Stimulated activated CD8-positive, alpha-beta memory T cell treated with anti-CD3 and anti-CD28 coated beads, Interleukin-7, amount 100 ng/mL, for 4 hours (primary cell): Measurements from ENCODE around the gene MAML2.
"Not testable (repeated sequence)": the region's sequence is repeated elsewhere in the genome, so short reads cannot be mapped to it uniquely, and the experiment has no call there.

ENCODE experiments used
- DNase-seq, 2 donors: peaks; one replicate each; pipeline ENCODE4 v3.0.0-alpha.2; 2020; ENCODE audit warnings: low read depth in 2 of 2

MAML2 gene

DNA sequence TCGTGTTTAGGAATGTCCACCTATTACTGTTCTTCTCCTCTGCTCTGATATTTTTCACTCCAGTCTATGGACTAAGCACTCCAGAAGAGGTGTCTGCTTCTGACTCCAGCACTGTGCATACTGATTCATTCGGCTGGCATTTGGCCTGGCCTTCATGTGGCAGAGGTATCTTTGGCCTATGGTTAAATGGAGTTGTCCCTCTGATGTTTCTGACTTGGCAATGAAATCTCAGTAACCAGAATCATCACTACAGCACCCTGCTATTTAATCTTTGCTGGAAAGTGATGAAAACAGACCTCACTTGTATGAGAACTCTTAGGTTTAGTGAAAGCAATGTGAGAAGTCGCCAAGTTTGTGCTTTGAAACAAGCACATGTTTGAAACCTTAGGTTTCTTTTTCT lies 155.2 kb downstream of the MAML2 start:
- no peak for DNase-seq

- no peak for DNase-seq
Observed at GRCh38 chr11:96186806-96187205, 156.2 kb downstream of the MAML2 start.

DNA sequence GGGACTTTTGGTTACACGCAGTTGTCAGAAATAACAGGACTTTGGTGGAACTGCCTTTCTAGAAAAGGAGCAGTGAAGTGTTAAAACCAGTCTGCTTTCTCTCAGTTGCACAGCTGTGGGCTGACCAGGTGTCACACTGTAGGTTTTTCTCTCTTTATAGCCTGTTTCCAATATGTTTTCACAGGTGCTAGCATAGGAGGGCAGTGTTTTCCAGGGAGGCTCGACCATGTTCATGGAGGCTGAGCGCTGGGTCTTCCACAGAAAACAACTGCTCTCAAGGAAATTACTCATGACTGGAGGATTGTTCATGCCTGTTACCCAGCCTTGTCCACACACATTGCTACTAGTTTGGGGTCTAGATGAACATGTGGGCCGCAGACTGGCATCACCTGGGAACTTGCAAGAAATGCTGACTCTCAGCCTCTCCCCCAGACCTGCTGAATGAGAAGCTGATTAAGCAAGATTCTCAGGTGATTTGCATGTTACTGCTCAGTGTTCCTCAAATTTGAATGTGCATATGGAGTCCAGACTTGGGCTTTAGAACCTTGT lies 157.7 kb downstream of the MAML2 start:
- no peak for DNase-seq

DNA sequence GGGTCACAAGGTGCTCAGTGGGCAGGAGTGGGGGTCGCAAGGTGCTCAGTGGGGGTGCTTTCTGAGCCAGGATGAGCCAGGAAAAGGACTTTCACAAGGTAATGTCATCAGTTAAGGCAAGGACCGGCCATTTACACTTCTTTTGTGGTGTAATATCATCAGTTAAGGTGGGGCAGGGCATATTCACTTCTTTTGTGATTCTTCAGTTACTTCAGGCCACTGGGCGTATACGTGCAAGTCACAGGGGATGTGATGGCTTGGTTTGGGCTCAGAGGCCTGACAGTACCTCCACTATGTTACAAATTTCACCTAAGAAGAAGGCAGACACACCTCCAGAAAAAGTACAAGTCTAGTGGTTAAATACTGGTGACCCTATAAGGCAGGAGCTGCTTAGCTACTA lies 162.1 kb downstream of the MAML2 start:
- not testable (repeated sequence) for DNase-seq

DNA sequence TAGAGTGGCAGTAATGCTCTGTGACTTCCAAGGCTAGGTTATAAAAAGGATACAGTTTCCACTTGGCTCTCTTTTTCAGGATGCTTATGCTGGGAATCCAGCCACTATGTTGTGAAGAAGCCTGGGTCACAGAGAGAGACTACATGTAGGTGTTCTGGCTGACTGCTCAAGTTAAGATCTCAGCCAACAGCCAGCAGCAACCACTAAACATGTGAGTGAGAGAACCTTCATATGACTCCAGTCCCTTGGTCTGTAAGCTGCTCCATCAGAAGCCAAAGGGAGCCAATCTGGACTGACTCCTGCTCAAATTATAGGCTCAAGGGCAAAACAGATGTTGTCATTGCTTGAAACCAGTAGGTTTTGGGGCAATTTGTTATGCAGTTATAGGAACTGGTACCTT lies 162.7 kb downstream of the MAML2 start:
- DNase-seq: no peak

- DNase-seq: no peak
Observed at GRCh38 chr11:96179905-96180304, 163.1 kb downstream of the MAML2 start.

DNA sequence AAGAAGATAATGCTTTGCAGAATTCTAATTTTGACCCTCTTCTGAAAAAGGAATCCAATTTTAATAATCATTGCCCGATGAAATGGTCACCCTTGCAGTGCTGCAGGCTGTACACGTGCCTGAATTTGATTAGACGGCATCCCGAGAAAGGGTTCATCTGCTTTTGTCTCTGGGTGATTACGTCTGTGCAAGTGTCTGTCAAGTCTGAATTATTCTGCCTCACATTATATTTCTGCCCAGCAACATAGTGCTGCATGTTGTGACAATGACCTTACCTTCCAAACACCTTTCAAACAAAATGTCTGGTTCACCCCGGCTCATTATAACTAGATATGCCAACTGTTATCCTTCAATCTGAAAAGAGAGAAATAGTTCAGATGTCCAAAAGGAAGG lies 164.1 kb downstream of the MAML2 start:
- no peak for DNase-seq

- DNase-seq: no peak
Observed at GRCh38 chr11:96178049-96178886, 164.7 kb downstream of the MAML2 start.

DNA sequence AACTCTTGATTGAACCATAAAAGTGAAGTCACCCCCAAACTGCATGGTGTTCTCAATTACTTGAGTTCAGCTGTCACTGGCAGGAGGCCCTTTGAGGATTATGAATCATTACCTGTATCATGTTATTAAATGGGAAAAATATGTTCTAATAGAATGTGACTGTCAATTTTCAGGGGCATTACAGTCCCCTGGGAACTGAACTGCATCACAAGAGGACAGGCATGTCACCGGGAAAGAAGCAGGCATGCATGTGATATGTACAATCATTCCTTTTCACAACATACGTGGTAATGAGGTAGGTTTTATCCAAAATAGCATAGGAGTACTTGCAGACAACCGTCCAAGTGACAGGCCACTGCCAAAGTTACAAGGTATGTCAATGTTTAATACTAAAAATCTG lies 165.8 kb downstream of the MAML2 start:
- no peak for DNase-seq

GRCh38 chr11:96173906-96174305 lies 169.1 kb downstream of the MAML2 start:
- DNase-seq: no peak

DNA sequence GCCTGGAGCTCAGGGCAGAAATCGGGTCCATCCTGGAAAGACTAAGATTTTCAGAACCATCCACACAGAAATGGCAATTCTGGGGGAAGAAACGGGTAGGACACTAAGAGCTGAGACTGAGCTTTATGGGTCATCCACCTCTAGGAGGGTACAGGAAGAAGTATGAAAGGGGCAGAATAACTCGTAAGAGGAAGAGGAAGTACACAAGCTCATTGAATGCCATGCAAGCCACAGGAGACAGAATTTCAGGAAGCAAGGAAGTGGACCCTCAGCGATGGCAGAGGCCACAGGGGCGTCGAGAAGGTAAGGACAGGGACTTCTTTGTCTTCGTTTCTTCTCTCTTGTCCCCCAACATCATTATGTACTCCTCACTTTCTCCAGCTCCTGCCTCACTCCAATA lies 169.6 kb downstream of the MAML2 start:
- DNase-seq: no peak

GRCh38 chr11:96172604-96173003 lies 170.4 kb downstream of the MAML2 start:
- no peak for DNase-seq

- DNase-seq: no peak
Observed at GRCh38 chr11:96169250-96169649, 173.7 kb downstream of the MAML2 start.

DNA sequence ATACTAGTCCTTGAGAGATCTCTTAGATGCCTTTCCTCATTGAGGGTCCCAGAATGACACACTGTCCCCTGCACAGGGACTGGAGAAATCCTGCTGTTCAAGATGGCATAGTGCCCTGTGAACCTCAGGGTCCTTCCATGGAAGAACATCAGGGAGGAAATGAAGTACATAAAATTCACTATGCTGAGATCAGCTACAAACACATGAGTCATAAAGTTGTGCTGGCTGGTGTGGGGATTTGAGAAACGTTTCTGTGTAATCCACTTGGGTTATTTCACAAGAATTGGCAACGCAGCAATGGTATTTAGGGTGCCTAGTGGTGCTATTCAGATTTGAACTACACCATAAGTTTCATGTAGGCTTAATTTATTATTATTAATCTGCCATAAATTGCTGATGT lies 174.4 kb downstream of the MAML2 start:
- no peak for DNase-seq

GRCh38 chr11:96167787-96168186 lies 175.2 kb downstream of the MAML2 start:
- DNase-seq: no peak

GRCh38 chr11:96167203-96167758 lies 175.7 kb downstream of the MAML2 start:
- no peak for DNase-seq

DNA sequence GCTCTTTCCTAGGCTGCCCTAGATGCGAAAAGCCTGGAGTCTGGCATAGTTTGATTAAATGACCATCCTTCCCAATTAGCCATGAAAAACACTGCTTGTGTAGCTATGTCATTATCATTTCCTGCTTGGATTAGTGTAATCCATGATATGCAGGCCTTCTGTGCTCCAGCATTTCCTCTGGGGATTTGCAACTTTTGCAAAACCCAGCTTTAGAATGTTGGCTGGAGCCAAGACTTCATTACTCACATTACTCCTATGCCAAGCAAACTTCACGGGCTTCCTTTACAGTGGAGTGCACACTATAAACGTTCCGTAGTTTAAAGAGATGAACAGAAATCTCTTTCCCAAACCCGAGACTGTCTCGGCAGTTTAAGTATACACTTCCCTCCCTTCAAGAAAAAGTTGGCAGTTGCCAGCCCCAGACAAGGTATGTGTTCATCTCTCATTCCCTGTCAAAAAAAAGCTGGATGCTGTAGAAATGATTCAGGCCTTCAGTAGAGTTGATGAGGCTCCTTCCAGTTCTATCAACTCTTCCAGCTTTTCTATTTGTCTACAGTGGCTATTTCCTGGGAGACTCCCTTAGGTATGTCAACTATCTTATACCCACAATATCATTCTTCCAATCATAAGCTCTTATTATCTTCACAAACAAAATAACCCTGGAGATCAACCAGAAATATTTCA lies 180.0 kb downstream of the MAML2 start:
- no peak for DNase-seq

DNA sequence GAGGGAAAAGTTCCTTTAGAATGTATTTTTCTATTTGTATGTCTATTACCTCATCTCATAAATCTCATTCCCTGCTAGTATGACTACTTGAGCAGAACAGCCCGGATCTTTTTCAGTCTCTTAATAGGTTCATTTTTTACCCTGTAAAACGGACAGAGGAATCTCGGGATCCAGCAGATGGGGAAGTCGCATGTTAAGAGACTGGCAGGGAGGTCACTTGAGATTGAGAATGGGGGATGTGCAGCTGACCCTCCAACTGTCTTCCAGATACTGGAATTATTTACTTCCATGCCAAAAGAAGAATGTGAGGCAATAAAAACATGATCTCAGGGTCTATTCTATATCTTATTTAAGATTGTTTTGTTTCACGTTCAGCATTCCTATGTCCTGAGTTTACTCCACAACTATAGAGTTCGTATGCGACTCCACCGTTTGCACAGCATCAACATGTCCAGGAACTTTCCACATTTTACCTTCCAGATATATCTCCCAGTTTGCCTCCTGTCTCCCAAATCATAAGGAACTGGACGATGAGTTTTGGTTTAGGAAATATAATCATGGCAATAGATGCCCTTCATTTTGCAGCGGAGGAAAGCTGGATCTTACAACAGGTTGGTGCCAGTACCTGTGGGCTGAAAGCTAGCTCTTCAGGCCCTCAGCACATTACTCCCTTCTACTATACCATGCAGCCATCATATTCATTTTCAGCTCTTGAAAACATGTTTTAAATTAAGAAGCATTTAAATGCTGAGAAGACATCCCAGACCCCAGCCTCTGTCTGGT lies 181.5 kb downstream of the MAML2 start:
- DNase-seq: no peak

- no peak for DNase-seq
Observed at GRCh38 chr11:96160732-96161306, 182.2 kb downstream of the MAML2 start.

GRCh38 chr11:96159968-96160367 lies 183.0 kb downstream of the MAML2 start:
- no peak for DNase-seq

GRCh38 chr11:96158126-96158525 lies 184.9 kb downstream of the MAML2 start:
- DNase-seq: no peak

- no peak for DNase-seq
Observed at GRCh38 chr11:96157517-96157873, 185.5 kb downstream of the MAML2 start.
